ENCODE data around the gene SLC1A2. TPM values are rescaled to one million over a fixed set of nuclear protein-coding genes. Genes with fewer than 3 reads are reported as not detected.
A peak's percentile ranks its signal among the peaks of the same experiment; 100 is the strongest.

SLC1A2 gene
- total RNA-seq, 4 donors from 2014 or later: 0.05 to 1.2 (median 0.54) TPM

- Histone ChIP-seq H3K9me3 (no peaks in the 10 kb centered on the region), H3K4me1 (peaks cover 77 to 84% of the 10 kb centered on the region in 2 donors), H3K36me3 (no peaks in the 10 kb centered on the region), H3K4me3 (replicated peaks in 1 of 3) (no peak overlapping the region), H3K27ac (peak overlapping the region; percentile 81 to 96 (median 82)), H3K27me3 (no peaks in the 10 kb centered on the region)
- intact Hi-C loops (cut with DNase I): loop anchor here (10.0 kb wide), 1 partner anchor 100 kb away; the partner anchor contains the start of gene CD44
- DNase-seq: peak; percentile 29 to 49
- no peak for TF ChIP-seq CTCF (IDR thresholded peaks at IDR 0.05)
- TF ChIP-seq POLR2A (IDR thresholded peaks at IDR 0.05): no peak
- WGBS, 2 donors: 58 to 60% methylated on average over 3 of the region's 3 CpGs
These were observed 184.8 kb downstream of the SLC1A2 start for GRCh38 chr11:35234460-35235156.

GRCh38 chr11:35233518-35233917 lies 185.8 kb downstream of the SLC1A2 start:
- 88 to 91% methylated on average over 1 of the region's 1 CpG for WGBS, 2 donors
- no peak overlapping the region for H3K4me3 ChIP-seq (replicated peaks in 1 of 3)
- no peaks in the 10 kb centered on the region for H3K36me3 ChIP-seq
- H3K4me1 ChIP-seq: peaks cover 67 to 74% of the 10 kb centered on the region in 2 donors
- TF ChIP-seq CTCF (IDR thresholded peaks at IDR 0.05) (no peak), POLR2A (IDR thresholded peaks at IDR 0.05) (no peak)
- no peaks in the 10 kb centered on the region for H3K9me3 ChIP-seq
- H3K27me3 ChIP-seq: no peaks in the 10 kb centered on the region
- H3K27ac ChIP-seq: peak overlapping the region in 2 of 3 donors; percentile 47 to 82
- DNase-seq: no peak
- intact Hi-C loops (cut with DNase I): loop anchor here (10.0 kb wide), 1 partner anchor 99 kb away; the partner anchor contains the start of gene CD44

- intact Hi-C loops (cut with DNase I): loop anchor here (10.0 kb wide), 1 partner anchor 98 kb away; the partner anchor contains the start of gene CD44
- TF ChIP-seq CTCF (IDR thresholded peaks at IDR 0.05): no peak
- TF ChIP-seq POLR2A (IDR thresholded peaks at IDR 0.05): no peak
- WGBS, 2 donors: 41 to 44% methylated on average over 4 of the region's 4 CpGs
These were observed 186.4 kb downstream of the SLC1A2 start for GRCh38 chr11:35232891-35233330.

GRCh38 chr11:35231076-35231860 lies 188.1 kb downstream of the SLC1A2 start:
- H3K36me3 ChIP-seq: no peaks in the 10 kb centered on the region
- H3K4me1 ChIP-seq: peaks cover 47 to 53% of the 10 kb centered on the region in 2 donors
- no peaks in the 10 kb centered on the region for H3K9me3 ChIP-seq
- peak; percentile 64 to 72 for DNase-seq
- peak overlapping the region; percentile 73 to 82 (median 79) for H3K27ac ChIP-seq
- no peak for TF ChIP-seq CTCF (IDR thresholded peaks at IDR 0.05)
- intact Hi-C loops (cut with DNase I): loop anchor here (10.0 kb wide), 1 partner anchor 96 kb away; the partner anchor contains the start of gene CD44
- H3K4me3 ChIP-seq (replicated peaks in 1 of 3): no peak overlapping the region
- no peaks in the 10 kb centered on the region for H3K27me3 ChIP-seq
- WGBS, 2 donors: 47 to 49% methylated on average over 5 of the region's 5 CpGs

More at GRCh38 chr11:35232891-35233330, 186.4 kb downstream of the SLC1A2 start:
- Histone ChIP-seq H3K27ac (peak overlapping the region; percentile 30 to 82 (median 47)), H3K4me3 (replicated peaks in 1 of 3) (no peak overlapping the region), H3K9me3 (no peaks in the 10 kb centered on the region), H3K4me1 (peaks cover 60 to 67% of the 10 kb centered on the region in 2 donors), H3K27me3 (no peaks in the 10 kb centered on the region), H3K36me3 (no peaks in the 10 kb centered on the region)
- DNase-seq: peak; percentile 21 to 29

Data from thyroid gland (tissue), 4 donors.